Measurements from ENCODE around the gene GLT1D1.

GLT1D1 gene

GRCh38 chr12:128918481-128919260 is 65.4 kb downstream of the GLT1D1 start:
- H3K4me3 ChIP-seq (ENCODE audit: low read depth, low read length), result no peak overlapping the region
- DNase-seq (ENCODE audit: low read depth), result no peak
- no peak for TF ChIP-seq CTCF (IDR thresholded peaks at IDR 0.05; ENCODE audit: control insufficient read depth, extremely low read depth, insufficient read depth)

- TF ChIP-seq CTCF (IDR thresholded peaks at IDR 0.05; ENCODE audit: control insufficient read depth, extremely low read depth, insufficient read depth), result no peak
- no peak for DNase-seq (ENCODE audit: low read depth)
- H3K4me3 ChIP-seq (ENCODE audit: low read depth, low read length), result no peak overlapping the region
These were observed 67.2 kb downstream of the GLT1D1 start for GRCh38 chr12:128920468-128920867.

- no peak for TF ChIP-seq CTCF (IDR thresholded peaks at IDR 0.05; ENCODE audit: control insufficient read depth, extremely low read depth, insufficient read depth)
- no peak overlapping the region for H3K4me3 ChIP-seq (ENCODE audit: low read depth, low read length)
- no peak for DNase-seq (ENCODE audit: low read depth)
These were observed 75.1 kb downstream of the GLT1D1 start for GRCh38 chr12:128928361-128928760.

GRCh38 chr12:128929057-128929456 is 75.8 kb downstream of the GLT1D1 start:
- TF ChIP-seq CTCF (IDR thresholded peaks at IDR 0.05; ENCODE audit: control insufficient read depth, extremely low read depth, insufficient read depth), result no peak
- no peak for DNase-seq (ENCODE audit: low read depth)
- H3K4me3 ChIP-seq (ENCODE audit: low read depth, low read length), result no peak overlapping the region

GRCh38 chr12:128930606-128931005 is 77.3 kb downstream of the GLT1D1 start:
- H3K4me3 ChIP-seq (ENCODE audit: low read depth, low read length), result no peak overlapping the region
- no peak for DNase-seq (ENCODE audit: low read depth)
- TF ChIP-seq CTCF (IDR thresholded peaks at IDR 0.05; ENCODE audit: control insufficient read depth, extremely low read depth, insufficient read depth), result no peak

GRCh38 chr12:128932521-128932920 is 79.2 kb downstream of the GLT1D1 start:
- H3K4me3 ChIP-seq (ENCODE audit: low read depth, low read length), result no peak overlapping the region
- TF ChIP-seq CTCF (IDR thresholded peaks at IDR 0.05; ENCODE audit: control insufficient read depth, extremely low read depth, insufficient read depth), result no peak
- DNase-seq (ENCODE audit: low read depth), result no peak

- DNase-seq (ENCODE audit: low read depth), result no peak
- no peak overlapping the region for H3K4me3 ChIP-seq (ENCODE audit: low read depth, low read length)
- TF ChIP-seq CTCF (IDR thresholded peaks at IDR 0.05; ENCODE audit: control insufficient read depth, extremely low read depth, insufficient read depth), result no peak
These were observed 79.8 kb downstream of the GLT1D1 start for GRCh38 chr12:128933039-128933438.

All from LNCaP clone FGC (cell line).